Stimulated activated CD4-positive, alpha-beta T cell treated with anti-CD3 and anti-CD28 coated beads, Interleukin-1b, Interleukin-23, amount 100 ng/mL, for 48 hours (primary cell): ENCODE data around the gene MYO15B.
"Not testable (repeated sequence)": the region's sequence is repeated elsewhere in the genome, so short reads cannot be mapped to it uniquely, and the experiment has no call there.

Experiments used
- DNase-seq: peaks from one replicate; pipeline ENCODE4 v3.0.0-alpha.2; 2020

Gene MYO15B

DNA sequence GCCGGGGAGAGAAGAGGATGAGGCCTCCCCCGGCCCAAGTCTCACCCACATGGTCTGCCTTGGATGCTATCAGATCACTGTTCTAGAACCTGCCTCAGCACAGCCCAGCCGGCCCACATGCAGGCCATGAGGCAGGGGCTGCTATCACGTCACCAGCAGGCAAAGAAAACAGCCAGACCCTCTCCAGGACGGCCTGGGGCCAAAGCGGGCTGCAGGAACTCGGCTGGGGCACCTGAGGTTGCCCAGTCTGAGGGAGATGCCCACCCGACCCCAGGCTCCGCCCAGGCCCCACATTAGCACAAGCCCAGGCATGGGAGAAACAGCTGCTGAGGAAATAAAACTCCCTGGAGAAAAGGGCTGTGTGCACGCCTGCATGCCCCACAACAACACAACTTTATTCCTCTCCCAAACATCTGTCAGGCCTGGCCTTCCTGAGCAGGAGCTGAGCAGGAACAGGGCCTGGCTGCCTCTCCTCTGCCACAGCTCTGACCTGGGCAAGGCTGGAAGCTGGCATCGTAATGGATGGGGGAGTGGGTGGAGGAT lies 39.0 kb downstream of the MYO15B start:
- no peak for DNase-seq

DNA sequence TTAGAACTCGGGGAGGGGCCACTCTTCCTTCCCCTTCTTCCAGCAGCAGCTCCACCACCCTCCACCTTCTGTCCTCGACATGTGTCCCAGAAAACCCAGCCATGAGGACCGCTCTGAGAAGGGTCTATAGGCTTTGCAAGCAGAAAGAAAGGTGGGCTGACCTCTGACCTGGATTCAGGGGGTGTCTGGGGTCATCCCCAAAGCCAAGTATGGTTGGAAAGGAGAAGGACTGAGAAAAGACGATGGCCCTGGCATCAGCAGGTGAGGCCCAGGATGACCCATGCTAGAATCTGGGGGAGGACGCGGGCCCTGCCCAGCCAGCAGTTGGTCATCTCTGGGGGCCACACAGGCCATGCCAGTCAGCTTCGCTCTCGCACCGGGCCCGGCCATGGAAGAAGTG lies 39.5 kb downstream of the MYO15B start:
- DNase-seq: no peak

DNA sequence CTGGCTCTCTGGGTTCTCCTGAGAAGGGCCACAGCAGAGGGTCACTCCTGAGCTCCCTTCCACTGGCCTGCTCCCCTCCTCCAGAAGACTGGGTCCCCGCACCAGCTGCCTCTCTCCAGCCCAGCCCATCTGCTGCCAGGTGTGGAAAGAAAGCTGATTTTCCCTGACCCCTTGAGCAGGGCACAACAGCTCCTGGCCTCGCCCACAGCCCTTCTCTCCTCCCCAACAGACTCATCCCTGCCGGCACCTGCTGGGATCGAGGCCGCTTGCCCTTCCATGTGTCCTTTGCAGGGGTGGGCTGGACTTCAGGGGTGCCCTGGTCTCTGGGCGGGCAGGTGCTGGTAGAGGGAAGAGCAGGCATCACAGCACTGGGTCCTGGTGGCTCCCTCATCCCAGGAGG lies 40.8 kb downstream of the MYO15B start:
- no peak for DNase-seq

DNA sequence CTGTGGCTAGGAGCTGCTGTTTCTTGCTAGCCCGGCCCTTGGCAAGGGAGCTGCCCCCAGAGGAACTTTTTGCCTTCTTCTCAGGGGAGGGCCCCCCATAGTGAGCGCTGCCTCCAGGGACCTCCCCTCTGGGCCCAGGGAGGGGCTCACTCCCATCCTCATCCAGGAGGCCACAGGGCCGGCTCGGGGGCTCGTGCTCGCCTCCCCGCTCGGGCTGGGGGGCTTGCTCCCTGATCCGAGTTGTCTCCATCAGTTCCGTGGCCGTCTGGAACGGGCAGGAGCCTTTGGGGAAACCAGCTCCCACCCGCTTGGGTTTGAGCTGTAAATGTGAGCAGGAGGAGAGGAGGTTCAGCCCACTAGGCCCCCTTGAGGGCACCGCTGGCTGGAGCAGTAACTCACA lies 41.6 kb downstream of the MYO15B start:
- DNase-seq: no peak

DNA sequence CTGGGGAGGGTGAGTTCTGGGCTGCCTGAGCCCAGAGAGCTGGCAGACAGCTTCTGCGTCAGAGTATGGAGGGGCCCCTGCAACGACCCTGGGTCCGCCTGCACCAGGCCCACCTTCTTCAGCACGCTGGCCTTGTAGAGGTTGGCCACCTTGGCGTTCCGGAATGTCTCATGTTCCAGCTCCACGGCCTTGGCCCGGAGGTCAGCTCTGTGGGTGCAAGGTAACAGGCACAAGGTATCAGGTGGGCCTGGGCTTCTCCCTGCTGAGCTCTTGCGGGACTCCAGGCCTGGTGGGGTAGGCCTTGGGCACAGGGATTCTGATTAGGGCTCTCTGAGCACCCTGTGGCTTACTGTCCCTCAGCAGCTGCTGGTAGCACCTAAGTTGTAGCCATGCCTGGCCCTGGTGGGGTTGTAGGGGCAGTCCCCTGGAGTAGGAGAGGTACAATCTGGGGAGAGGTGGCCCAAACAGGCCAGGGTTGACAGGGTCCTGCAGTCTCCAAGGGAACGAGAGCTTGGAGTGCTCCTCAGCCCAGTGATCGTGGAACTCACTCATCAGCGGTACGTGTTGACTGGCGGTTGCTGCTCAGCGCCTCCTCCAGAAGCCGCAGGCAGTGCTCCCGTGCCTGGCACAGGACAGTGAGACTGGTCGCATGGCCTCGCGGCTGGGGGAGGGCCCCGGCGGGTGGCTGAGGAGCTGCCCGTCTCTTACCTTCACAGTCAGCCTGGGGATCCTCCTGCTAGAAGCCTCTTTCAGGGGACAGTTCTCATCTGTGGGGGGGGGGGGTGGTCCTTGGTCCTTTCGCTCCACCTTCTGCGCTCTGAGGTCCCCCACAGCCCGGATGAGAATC lies 42.7 kb downstream of the MYO15B start:
- DNase-seq: no peak

DNA sequence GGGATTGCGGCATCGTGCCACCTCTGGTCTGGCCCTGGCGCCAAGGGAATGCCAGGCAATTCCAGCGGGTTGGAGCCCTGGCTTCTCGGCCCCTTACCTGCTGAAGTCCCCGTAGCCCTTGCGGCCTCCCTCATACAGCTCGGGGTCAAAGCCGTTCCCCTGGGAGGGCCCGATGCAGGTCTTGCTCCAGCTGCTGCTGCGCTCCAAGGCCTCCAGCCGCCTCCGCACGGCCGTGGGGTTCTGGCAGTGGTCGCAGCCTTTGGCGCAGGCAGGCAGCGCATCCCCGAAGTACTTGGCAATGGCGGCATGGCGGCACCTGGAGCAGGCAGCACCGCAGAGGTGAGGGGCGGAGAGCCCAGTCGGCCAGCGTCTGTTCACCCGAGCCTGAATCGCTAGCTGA lies 43.8 kb downstream of the MYO15B start:
- no peak for DNase-seq

DNA sequence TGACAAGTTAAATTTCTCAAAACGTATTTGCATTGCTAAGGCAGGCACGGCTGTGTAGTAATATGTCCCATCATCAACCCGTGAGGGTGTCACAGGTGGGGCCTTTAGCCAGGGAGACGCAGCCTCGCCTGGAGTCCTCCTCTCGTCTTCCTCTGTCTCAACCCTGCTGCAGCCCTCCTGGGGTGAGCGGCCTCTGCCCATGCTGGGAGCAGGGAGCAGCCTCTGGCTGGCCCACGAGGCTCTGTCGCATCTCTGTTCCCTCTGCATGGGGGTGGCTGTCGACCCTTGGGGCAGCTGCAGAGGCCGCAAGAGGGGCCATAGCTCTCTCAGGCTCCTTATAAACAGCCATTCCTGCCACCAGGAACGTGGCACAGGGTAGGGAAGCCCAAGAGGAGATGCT lies 44.8 kb downstream of the MYO15B start:
- DNase-seq: no peak

DNA sequence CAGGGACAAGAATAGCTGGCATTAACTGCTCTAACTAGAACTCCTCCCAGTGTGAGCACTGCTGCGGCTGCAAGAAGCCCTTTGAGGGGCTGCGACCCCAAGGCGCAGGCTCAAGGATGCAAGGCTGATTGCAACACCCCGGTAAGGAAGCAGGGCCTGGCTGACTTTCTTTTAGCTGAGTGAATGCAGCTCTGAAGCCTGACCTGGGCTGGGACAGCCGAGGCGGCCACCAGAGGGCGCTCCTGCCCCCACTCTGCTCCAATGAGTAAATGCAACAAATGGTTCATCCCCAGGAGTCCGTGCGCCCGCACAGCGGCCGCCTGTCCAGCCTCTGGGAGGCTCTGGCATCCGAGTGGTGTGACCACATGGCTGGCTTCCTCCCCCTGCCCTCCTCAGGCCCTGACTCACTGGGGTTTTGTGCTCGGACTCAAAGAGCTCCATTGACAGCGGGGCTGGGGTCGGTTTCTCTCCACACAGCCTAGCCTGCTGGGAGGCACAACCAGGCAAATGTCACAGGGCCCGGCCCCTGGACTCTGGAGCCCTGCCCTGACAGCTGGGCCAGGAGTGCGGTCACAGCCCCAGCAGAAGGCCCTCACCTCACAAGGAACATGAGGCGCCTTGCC lies 45.4 kb downstream of the MYO15B start, which contains the start of gene SMIM5:
TSS of gene SMIM5 (plus strand) at position 572 of the 623 bp plus-strand sequence. CDS start 6,768 bp downstream, outside the sequence.
- peak; percentile 82 for DNase-seq

DNA sequence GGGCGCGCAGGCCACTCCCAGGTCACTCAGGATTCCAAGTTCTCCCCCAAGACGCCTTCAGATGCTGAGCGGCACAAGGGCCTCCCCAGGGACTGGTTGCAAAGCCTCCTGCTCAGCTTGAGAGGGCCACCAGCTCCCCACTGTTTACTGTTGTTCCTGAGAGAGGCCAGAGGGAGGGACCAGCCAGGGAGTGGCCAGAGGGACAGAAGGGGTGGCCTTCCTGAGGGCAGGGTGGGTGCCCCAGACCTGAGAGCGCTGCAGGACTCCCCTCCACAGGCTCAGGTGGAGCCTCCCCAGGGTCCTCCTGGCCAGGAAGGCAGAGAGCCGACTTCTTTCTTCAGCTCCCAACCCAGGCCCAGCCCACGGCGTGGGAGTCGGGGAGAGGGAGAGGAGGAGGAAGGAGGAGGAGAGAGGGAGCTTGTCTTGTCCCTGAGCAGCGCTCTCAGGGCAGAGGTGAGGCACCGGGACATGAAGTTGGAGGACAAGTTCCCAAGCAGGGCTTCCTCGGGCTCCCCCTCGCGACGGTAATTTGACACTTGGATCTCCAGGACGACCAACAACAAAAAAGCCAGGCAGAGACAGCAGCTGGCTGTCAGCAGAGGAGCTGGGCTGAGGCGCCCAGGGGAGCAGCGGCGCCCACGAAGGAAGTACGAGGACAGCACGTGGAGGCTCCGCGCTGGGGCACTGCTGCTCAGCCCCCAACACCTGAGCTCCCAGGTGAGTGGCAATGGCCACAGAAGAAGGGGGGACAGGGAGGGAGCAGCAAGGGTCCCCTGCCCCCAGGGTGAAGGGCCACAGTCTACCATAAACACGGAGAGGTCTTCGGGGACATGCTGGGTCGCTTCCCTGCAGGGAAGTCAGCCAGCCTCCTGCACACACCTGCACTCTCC lies 46.1 kb downstream of the MYO15B start:
- peak; percentile 52 for DNase-seq

DNA sequence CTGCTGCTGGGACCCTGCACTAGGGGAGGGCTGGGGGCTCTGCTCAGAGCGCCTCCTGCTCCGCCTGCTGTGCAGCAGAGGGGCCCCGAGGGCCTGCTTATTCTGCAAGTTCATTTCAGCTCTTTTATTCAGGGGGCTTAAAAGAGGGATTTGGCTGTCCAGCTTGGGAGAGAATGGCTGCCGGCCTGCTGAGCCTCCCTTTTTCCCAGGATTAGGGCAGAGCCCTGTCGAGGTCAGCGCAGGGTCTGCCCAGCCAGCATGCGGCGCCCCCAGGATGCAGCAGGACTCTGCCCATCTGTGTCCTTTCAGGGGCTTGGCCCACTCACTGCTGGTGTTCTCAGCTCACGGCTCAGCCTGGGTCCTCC lies 46.8 kb downstream of the MYO15B start:
- no peak for DNase-seq

DNA sequence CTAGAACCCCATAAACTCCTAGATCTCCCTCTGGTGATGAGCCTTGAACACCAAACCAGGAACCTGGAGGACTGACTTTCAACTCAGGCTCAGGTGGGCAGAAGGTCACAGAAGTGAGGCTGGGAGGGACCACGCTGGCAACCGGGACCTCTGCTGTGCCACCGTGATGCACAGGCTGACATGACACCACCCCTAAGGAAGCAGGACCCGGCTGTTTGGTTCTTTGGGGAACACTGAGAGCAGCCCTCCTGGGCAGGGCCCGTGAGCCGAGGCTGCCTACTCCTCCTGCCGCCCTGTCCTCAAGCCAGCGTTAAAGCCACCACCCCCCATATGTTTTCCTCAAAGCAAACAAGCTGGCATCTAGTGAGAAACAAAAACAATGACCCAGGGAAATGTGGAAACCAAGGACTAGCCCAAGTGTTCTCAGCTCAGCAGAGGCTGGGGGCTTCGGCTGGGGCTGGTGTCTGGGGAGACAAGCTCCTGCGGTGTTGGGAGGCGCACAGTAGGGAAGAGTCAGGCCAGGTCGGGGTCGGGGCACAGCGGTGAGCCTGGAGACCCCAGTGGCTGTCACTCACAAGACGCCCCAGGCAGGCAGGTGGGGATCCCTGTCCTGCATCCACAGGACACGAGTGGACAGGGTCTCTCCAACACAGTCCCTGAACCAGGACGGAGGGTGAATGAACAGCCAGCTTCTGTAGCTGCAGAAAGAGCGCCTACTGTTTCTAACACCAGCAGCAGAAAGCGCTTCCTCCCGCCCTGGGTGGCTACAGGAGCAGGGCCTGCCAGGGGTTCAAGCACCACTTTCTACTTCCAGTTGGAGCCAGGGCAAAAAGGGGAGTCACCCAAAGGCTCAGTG lies 47.4 kb downstream of the MYO15B start:
- no peak for DNase-seq

DNA sequence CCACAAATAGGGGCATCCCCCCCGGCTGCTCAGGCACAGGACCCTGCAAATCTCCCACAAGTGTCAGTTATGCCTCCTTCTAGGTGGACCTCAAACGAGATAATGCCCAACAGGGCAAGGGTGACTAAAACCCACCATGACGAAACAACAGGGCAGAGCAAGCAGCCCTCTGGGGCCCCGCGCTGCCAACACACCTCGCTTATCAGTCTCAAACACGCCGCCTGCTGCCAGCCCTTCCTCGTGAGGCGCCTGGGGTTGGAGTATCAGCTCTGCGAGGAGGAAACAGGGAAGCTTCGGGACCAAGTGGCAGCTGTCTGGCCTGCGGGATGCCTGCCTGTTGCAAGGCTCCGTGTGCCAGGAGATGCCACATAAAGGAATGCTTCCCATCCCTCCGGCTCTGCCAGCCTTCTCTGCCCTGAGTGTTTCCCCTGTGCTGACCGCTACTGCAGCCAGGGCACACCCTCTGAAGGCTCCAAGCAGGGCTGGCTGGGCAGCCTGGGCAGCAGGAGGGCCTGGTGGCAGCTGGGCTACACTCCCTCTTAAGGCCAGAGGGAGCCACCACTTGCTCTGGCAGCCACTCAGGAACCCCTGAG lies 48.1 kb downstream of the MYO15B start:
- no peak for DNase-seq

DNA sequence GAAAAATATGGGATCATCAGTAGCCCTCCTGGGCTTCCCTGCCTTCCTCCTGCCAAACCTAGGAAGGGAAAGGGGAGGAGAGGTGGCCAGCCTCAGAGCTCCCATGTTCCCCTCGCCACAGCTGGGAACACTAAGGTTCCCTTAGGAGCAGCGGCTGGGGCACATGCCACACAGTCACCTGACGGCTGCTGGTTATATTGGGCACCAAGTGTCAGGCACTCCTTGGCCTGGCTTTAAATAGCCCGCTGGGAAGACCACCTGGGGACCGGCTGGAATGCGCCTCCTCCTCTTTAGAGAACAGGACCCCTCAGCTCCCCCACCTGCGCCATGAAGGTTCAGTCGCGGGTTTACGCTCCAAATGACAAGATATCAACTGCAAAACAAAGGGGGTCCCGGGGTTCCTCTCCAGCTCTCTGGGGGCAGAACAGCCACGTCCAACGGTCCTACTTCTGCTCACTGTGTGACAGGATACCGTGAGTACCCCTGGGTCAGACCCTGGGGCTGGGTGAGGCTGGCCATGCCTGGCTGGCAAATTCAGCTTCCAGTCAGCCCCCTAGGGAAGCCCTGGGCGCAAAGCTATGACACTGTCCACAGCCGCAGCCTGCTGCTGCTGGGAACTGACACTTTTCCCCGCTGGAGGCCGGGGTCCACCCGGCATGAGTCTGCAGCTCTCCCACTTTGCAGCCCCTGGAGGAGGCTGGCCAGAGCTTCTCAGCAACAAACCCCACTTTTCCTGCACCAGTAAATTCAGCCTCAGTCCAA lies 49.0 kb downstream of the MYO15B start:
- no peak for DNase-seq

DNA sequence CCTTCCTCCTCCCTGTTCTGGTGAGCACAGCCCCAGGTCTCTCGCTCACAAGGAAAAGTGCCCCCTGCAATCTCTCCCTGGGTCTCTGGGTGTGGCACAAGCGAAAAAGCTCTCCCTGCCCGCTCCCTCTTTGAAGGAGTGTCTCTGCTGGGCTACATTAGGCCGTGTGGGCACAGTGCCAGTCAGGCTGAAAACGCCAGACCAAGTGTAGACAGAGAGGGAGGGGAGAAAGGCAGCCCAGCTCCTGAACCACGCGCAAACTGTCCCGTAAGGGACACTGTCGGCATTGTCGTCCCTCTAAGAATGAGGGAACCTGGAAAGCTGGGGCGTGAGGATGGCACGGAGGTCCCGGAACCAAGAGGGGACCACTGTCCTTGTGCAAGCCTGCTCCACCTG lies 49.5 kb downstream of the MYO15B start:
- no peak for DNase-seq

DNA sequence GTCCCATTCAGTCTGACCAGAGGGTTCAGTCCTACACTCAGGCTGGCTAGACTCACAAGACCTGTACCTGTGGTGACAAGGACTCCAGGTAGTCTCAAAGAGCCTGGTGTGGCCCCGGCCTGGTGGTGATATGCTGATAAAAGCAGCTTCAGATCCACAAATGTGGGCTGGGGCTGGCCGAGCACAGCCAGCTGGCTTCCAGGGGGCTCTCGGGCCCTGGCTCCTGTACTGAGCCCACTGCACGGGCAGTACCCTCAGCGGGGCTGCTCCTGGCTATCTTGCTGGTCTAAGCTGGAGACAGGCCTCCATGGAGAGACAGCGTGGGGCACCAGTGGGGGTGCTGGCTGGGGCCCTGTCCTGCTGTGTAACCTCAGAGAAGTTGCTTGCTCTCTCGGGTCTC lies 50.0 kb downstream of the MYO15B start:
- no peak for DNase-seq

DNA sequence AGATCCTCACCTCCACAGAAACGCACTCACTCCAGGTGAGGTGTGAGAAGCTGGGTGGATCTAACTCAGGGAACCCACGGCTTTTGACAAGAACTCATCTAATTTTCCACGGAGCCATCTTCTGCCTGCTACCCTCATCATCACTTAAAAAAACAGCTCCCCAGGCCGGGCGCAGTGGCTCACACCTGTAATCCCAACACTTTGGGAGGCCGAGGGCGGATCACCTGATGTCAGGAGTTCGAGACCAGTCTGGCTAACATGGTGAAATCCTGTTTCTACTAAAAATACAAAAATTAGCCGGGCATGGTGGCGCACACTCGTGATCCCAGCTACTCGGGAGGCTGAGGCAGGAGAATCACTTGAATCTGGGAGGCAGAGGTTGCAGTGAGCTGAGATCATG lies 50.4 kb downstream of the MYO15B start:
- not testable (repeated sequence) for DNase-seq

DNA sequence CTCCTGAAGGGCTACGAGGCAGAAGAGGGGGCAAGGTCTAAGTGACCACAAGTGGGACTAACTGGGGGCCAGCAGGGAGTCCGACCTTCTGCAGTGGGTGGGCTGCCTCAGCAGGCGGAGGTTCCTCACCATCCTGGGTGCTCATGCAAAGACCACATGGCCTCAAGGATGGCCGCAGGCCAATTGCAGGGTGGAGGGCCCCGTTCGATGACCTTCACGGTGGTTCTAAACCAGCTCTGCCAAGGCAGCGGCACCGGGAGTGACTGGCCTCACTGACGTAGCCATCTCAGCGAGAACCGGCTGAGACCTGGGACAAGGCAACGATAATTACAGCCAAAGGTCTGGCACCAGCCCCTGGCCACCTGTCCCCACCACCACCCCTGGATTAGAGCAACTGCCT lies 51.3 kb downstream of the MYO15B start:
- no peak for DNase-seq

DNA sequence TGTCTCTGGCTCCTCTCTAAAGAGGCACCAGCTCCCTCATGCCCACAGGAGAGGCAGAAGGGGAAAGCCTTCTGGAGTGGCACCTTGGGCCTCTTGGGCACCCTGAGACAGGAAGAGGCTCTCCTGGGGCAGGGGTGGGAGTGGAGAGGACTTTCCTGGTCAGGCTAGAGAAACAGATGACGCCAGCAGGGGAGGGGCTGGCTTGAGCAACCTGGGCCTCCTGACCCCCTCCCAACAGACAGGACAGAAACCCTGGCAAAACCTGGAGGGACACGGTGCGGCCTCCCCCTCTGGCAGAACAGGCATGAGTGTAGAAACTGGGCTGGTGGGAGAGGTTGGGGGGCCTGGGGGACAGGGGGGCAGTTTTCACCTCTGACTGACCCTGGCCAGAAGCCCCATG lies 51.7 kb downstream of the MYO15B start:
- no peak for DNase-seq

DNA sequence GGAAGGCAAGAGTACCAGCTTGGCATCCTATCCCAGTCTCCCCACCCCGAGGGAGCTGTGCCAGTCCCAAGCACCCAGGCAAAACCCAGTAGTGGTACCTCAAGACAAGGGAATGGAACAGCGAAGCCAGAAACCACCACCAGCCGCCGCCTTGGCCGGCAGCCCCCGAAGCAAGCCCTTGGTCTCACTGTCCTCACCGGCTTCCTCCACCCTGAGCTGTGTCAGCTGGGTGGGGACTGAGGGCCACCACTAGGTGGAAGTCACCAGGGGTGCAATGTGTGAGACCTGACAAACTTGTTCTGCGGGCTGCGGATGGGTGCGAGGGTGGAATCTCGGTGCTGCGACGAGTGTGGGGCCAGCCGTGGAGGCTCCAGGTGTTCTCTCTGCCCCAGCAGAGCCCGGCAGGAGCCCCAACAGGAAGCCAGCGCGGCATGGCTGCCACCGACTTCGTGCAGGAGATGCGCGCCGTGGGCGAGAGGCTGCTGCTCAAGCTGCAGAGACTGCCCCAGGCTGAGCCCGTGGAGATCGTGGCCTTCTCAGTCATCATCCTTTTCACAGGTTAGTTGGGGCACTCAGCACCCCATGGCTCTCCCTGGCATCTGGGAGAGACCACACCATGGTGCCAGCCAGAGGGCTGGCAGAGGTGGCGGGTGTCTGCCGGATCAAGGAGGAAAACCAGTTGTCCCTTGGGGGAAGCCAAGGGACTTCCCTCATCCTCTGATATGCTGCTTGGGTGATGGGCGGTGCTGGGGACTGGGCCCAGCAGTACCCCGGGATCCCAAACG lies 52.4 kb downstream of the MYO15B start:
- DNase-seq: no peak

DNA sequence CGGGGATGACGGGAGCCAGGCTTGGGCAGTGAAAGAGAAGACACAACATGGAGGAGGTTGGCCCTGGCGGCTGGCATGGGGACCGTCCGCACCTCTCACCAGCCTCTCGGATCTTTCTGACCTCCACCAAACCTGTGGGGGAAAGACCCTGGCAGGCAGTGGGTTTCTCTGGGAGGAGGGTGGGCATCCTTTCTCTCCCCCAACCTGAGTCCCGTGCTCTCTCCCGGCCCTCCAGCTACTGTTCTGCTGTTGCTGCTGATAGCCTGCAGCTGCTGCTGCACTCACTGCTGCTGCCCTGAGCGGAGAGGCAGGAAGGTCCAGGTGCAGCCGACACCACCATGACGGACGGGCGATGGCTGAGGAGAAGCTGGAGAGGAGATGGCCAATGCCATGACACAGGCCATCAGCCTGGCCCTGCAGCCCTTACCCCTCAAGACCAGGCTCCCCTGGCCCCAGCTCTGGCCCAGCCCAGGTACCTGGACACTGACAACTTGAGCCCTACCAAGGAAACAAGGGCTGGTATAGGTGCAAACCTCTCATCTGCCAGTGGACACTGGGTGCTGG lies 53.0 kb downstream of the MYO15B start:
- DNase-seq: no peak
